NCI-H748 treated with DMSO at 0.1 percent for 48 hours (cell line): Measurements from ENCODE around the gene RGS18.
"Not testable (repeated sequence)": the region's sequence is repeated elsewhere in the genome, so short reads cannot be mapped to it uniquely, and the experiment has no call there.

ENCODE experiments used
- DNase-seq: peaks from one replicate; lab custom pipeline; 2025; lab: John Stamatoyannopoulos, UW

Gene RGS18

DNA sequence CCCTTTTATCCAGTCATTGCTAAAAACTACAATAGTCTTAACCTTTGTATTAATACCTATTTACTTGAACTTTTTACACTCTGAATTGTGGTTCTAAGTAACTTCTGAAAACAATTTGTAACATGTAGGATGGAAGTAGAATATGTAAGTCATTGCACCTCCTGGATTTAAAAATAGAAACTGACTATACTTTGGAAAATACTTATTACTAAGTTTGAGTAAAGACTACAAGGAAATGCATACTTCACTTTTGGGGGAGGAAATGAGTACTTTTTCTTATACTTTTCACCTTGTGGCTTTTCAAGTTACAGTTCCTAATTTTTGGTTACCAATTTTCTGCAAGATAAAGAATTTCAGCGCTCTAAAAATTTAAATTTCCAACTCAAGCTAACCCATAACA is 8.7 kb downstream of the RGS18 start:
- DNase-seq = no peak

DNA sequence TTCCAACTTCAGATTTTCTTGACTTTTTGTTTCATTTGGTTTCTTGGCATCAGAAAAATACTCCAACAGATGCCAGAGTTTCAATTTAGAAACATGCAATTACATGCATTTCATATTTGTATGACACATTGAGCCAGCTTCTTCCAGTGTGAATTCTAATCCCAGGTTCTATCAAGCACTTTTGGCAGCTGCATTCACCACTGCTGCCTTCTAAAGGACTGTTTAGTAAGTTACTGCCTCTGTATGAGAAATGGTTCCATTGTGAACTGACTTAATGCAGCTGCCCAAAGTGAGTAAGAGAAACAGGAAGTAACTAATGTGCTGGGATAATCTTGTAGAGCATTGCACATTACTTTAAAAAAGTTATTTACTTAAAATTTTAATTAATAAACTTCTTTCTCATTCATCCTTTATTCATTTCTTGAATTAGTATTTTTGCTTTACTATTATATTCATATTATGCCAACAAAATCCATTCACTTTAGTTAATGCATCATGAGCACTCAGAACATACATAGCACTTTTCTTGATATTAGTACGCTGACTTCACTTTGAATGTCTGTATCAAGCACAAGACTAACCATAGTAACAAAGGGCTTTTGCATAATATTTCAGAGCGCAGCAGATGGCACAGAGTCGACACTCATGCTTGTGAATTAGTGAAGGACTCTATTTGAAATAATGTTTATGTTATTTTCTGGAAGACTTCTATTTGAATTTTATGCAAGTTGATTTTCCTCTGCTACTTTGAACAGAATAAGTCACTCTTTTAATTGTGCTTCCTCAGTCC is 9.8 kb downstream of the RGS18 start:
- DNase-seq = no peak

DNA sequence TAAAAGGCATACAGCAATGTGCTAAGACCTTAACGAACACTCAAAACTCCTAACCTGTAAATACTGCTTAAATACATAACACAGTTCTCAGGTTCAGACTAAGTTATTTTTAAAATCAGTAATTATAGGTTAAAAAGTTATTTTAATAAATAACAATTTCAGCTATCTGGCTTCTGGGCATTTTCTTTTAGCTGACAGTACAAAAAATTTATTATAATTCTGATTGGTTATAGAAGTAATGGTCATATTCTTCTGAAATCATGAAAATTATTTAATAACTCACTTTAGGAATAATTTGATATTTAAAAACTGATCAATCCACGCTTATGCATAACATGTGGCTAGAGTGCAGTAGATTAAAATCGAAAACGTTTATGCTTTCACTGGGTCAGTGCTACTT is 10.7 kb downstream of the RGS18 start:
- no peak for DNase-seq

DNA sequence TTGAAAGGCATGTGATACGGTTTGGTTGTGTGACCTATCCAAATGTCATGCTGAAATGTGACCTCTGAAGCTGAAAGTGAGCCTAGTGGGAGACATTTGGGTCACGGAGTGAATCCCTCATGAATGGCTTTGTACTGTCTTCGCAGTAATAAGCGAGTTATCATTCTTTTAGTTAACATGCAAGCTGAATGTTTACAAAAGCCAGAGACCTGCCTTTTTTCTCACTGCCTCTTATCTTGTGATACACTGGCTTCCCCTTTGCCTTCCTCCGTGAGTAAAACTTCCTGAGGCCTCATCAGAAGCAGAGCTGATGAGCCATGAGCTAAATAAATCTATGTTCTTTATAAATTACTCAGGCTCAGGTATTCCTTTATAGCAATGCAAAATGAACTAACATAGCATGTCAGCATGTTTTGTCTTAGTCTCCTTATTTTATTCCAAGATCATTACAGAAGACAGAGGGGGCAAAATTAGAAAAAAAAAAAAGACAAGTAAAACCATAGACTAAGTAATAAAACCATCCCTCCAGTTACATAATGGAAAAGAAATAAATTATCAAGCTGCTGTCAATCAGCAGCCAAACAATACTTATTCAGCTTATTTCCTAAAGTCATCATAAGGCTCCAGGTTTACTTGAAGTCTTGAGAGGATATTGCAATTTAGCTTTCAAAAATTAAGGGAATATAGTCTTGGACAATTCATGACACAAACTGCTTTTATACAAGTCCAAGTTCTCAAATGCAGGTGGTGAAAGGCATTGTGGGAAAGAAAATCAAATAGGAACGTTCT is 12.1 kb downstream of the RGS18 start:
- DNase-seq = no peak

DNA sequence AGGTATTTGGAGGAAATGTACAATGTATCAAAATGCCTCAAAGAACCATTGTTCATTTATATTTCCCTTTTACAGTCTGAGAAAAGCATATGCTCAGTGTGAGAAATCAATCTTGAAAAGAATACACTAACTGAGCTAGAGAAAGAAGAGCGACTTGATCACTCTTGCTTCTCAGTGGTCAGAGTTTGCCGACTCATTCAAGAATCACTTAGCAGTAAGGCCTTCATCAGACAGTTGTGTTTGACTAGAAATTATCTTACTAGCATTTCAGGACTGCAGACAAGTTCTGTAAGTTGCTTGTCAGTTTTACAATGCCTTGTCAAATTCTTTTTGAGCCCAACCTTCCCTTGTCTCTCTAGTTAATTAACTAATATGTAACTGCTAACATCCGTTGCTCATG is 12.9 kb downstream of the RGS18 start:
- no peak for DNase-seq

DNA sequence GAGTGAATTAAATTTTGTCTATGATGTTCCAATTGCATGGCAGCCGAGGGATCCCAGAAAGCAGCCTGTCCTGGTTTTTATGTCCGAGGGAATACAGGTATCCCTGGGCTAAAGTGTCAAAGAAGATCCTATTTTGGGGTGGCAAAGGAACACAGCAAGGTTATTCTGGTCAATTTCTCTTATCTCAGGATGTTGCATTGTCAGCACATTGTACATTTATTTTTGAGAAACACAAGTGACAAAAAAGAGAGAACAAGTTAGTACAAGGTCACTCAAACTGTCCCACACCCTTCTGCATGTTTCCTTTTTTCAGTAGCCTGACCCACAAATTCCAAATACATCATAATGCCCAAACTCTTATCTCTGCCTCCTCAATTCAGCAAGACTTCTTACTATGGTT is 17.7 kb downstream of the RGS18 start:
- no peak for DNase-seq

DNA sequence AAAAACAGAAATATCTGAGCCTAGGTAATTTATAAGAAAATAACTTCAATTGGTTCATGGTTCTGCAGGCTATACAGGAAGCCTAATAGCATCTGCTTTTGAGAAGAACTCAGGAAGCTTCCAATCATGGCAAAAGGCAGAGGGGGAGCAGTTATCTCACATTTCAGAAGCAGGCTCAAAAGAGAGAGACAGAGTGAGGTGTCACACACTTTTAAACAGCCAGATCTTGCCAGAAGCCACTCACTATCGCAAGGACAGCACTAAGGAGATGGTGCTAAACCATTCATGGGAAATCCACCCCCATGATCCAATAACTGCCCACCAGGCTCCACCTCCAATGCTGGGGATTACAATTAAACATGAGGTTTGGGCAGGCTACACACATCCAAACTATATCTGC is 25.5 kb downstream of the RGS18 start:
- no peak for DNase-seq

DNA sequence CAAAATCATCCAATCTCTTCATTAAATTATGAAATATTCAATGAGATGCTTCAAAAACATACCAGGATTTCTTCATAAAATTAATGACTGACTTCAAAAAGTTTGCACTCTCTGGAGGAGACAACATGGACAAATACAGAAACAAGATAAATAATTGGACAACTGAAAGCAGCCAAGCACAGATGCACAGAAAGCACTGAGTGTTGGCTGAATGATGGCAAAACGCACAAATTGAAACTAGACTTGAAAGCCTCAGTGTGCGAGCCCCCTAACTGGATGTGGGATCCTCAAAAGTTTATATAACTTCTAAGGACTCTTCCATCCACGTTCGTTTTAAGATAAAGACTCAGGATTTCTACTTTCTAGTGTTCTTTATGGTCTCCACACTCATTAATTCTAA is 27.9 kb downstream of the RGS18 start:
- DNase-seq = no peak

DNA sequence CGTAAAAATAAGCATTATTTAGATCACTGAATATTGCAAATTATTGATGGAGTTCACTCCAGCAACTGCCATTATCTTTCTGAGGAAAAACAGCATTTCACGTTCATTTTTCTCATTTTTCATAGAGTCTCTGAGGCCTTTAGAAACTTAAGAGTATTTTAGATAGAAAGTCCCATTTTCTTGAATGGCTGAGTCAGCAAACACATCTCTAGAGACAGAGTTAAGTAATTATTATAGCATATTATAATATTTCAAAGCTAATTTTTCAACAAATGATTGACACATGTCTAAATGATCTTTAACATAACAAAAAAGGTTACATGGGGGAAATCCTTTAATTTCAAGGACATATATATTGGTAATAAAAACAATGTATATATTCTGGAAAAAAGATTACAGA is 31.8 kb downstream of the RGS18 start:
- DNase-seq = no peak

DNA sequence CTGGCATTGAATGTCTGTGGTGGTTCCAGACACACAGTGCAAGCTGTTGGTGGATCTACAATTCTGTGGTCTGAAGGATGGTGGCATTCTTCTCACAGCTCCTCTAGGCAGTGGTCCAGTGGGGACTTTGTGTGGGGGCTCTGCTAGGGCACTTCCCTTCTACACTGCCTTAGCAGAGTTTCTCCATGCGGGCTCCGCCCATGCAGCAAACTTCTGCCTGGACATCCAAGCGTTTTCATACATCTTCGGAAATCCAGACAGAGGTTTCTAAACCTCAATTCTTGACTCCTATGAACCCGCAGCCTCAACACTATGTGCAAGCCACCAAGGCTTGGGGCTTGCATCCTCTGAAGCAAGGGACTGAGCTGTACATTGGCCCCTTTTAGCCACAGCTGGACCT is 43.0 kb downstream of the RGS18 start:
- DNase-seq = no peak

DNA sequence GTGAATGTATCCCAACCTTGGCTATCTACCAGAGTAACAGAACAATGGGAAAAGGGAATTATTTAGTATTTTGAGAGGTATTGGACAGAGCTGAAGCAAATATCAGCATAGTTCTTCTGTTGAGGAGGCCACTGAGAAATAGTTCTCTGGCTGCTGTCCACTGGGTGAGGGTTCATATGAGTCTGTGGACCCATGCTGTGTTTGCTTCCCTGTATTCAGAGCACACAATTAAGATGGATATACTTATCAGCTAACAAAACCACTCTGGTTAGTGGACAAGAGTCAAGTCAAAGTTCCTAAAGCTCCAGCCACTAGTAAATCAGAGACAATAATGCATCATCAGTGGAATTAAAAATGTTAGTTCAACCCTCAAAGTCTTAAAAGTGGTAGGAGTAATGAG is 66.1 kb downstream of the RGS18 start:
- no peak for DNase-seq

DNA sequence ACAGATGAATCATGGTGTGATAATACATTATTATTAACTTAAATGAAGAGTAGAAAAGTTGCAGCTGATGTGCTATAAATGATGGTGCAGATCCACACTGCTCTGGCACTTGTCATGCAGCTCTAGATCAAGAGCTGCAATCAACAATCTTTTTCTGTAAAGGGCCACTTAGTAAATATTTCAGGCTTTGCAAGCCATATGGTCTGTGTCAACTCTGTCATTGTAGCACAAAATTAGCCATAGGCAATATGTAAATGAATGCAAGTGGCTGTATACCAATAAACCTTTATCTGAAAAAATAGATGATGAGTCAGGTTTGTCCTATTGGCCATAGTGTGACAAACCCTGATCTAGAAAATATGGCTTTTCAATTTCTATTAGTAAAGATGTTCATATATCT is 66.6 kb downstream of the RGS18 start:
- DNase-seq = no peak

DNA sequence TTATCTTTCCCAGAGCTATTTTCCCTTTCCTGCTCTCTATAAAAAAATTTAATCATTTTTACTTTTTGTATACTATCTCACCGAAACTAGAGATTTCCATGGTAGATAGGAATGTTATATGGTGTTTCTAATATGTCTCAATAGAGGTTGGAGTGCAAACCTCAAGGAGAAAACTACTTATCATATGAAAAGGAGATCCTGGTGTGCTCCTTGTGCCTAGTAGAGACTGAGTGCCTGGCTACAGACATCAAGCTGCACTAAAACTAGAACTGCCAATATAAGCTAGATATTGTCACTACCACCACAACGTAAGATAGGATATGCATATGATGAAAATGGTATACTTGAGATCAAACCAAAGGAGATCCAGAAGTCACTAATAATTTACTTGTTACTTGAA is 67.0 kb downstream of the RGS18 start:
- no peak for DNase-seq

DNA sequence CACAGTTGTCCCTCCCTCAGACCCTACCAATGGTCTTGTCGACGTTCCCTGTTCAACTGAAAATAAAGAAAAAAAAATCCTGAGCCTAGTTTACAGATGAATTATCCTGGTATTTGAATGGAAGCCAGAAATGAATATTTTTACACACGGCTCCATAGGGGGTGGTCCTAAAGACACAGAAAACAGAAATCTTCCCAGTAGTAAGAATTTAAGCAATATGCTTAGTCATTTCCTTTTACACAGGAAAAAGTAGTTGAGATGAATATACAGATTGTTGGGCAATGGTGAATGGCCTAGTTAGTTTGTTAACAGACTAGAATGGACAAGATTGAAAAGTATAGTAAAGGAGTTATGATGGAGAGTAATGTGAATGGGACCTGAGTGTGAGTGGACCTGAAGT is 67.4 kb downstream of the RGS18 start:
- DNase-seq = no peak

DNA sequence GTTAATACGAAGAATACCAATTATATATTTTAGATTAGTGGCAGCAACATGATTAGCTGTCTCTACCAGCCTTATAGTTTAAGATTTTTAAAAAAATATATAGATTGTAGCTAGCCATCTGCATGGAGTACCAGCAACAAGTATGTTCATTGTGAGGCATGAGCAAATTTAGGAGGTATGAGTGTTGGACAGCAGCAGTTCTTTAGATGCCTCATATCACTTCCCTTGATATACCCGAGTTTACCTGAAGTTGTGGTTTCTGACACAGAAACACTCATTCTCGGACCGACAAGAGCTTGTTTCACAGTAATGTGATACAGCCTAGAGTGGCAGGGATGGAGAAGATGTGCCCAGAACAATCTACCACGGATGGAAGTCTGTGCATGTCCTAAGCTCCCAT is 69.1 kb downstream of the RGS18 start:
- no peak for DNase-seq

DNA sequence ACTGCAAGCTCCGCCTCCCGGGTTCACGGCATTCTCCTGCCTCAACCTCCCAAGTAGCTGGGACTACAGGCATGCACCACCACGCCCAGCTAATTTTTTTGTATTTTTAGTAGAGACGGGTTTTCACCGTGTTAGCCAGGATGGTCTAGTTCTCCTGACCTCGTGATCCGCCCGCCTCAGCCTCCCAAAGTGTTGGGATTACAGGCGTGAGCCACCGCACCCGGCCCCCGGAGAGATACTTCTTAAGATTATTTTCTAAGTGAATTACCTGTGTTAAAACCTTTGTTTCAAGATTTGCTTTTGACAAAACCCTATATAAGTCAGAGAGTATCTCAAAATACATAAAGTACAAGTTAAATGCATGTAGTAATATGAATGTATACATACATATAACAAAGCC is 69.7 kb downstream of the RGS18 start:
- not testable (repeated sequence) for DNase-seq

DNA sequence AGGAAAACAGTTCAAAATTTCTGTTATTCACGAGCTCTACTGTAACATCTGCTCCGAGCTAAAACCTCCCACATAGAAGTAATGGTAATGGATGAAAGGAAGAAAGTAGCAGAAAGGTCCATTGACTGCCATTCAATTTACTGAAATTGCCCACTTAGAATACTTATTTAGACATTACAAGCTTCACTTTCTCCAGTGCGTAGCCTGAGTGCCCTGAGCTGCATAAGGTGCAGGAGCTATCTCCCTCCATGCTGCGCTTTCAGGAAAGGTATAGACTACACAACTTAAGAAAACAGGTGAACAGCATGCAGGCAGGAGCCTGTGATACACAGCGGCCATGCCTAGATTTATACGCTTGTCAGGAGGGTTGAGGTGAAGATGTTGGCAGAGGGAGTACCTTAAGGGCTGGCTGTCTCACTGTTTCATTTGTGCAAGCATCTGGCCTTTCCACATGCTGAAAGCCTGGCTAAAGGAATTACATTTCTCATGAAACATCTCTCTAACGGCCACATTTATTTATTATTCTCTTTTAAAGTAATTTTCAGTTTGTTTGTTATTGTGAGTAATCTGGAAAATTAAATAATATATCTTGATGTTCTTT is 74.7 kb downstream of the RGS18 start:
- no peak for DNase-seq

DNA sequence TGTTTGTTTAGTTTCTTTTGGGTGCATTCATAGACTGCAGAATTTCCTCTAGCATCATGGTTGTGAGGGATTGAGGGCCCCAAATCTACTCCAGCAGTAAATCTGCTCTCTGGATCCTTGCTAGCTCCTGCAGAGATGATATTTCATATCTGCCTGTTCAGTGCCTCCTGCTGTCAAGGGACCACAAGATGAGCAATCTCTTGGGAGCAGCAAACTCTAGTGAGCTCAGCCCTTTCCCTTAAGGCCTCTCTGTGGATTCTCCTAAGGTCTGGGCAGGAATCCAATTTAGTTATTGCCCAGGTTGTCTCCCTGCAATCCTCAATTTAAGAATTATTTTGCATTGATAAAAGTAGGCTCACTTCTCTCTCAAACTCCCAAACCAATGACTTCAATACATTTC is 76.9 kb downstream of the RGS18 start:
- DNase-seq = no peak
